NCI-H748 (cell line): ENCODE results near the gene TRUB1.
"Not testable (repeated sequence)": the region's sequence is repeated elsewhere in the genome, so short reads cannot be mapped to it uniquely, and the experiment has no call there.

ENCODE experiments used
- DNase-seq: peaks from one replicate; lab custom pipeline; 2025; ENCODE audit not compliant: unreplicated experiment; lab: John Stamatoyannopoulos, UW

The TRUB1 gene

DNA sequence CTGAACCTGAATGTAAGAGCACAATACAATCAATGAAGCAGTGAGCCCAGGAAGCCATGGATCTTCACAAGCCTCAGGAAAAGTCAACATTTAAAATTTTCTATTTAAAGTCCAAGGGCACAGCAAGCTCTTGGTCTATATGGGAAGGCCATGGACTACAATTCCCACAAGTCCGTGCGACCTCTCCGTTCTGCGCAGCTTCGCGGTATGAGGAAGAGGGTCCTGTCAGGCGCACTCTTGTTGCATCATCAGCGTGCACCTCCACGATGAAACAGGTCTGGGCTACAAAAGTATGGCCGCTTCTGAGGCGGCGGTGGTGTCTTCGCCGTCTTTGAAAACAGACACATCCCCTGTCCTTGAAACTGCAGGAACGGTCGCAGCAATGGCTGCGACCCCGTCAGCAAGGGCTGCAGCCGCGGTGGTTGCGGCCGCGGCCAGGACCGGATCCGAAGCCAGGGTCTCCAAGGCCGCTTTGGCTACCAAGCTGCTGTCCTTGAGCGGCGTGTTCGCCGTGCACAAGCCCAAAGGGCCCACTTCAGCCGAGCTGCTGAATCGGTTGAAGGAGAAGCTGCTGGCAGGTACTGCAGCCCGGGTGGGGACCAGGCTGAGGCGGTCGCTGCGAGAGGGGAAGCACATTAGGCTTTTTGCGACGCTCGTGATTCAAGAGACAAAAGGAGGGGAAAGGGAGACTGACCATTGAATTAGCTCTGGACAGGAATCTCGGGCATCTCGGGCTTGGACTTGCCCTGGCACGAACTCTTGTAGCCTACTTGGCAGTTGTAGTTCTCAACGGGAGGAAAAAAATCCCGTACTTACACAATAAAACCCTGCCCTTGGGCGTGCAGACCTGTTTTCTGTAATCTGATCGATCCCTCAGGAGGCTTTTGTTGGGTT is at the start of gene TRUB1:
TSS of gene TRUB1 (plus strand) at position 234 of the 894 bp plus-strand sequence. CDS start at position 293, 59 bp downstream.
- DNase-seq: peak; percentile 91

DNA sequence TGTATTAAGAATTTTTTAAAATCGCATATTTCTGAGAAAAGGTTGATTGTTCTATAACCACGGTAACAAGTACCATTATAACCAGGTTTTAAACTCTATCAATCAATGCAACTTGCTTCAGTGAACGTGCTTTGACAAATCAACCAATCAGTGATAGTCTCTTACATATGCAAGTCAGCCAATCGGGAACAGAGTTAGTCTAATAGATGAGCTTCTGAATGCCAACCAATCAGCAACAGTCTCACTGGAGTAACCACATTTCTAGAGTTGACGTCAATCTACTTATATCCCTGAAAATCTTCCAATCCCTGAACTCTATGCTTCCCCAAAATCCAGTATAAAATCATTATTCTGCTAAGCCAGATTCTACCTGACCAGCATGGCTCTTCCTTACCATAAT is 44.7 kb upstream of the TRUB1 start:
- DNase-seq: peak; percentile 62

DNA sequence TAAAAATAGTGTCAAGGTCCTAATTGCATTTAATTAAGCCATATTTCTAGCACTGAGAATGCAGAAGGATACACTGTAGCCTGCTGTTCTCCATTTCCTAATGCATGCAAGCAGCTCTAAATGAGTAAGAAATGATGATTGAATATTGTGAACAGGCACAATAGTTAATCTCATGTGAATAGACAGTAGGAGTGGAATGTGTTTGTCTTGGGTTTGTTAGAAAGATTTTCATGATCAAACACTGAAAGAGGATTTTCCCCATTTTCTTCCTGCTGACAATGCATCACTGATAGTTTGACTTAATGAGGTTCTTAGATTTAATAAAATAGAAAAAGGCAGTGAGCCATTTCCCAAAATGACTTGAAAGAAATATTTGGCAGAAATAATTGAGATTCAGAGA is 43.1 kb upstream of the TRUB1 start:
- no peak for DNase-seq

DNA sequence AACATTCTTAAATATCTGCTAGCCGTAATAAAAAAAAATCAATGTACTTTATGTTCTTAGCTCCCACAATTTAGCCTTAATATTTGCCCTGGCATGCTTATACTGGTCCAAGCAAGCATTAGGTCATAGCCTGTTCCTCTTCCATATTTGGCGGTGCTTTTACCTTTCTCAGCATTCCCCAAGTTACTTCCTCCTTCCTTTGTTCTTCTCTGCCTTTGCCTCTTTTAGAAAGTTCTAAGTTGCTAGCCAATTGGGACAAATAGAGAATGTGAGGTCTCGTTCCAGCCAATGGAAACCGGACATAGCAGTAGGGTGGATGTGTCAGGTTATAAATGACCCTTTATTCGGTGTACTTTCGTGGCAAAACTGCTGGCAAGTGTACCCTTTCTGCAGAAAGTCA is 41.0 kb upstream of the TRUB1 start:
- DNase-seq: not testable (repeated sequence)

DNA sequence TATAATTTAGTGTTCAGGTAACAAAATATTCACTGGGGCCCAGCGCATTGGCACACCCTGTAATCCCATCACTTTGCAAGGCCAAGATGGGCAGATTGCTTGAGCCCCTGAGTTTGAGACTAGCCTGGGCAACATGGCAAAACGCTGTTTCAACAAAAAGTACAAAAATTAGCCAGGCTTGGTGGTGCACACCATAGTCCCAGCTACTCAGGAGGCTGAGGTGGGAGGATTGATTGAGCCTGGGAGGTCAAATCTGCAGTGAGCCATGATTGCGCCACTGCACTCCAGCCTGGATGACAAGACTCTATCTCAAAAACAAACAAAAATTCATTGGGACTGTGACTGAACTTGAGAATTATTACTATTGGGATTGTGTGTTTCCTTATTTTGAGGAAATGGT is 40.4 kb upstream of the TRUB1 start:
- no peak for DNase-seq

DNA sequence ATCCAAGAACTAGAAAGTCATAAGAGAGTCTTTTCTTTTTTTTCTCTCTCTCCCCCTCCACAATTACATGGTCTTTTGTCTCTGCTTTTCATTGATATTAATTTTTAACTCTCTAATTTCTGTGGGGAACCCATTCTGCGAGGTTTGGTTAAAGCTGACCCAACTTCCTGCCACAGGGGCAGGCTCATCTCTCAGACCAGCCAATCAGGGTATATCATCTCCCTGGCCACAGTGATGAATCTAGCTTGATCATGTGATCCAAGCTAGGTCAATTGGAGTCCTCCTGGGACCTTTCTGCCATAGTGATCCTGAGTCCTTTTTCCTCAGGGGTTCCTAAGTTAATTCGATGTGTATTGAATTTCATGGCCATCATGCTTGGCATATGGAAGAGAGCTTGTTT is 38.0 kb upstream of the TRUB1 start:
- DNase-seq: no peak

DNA sequence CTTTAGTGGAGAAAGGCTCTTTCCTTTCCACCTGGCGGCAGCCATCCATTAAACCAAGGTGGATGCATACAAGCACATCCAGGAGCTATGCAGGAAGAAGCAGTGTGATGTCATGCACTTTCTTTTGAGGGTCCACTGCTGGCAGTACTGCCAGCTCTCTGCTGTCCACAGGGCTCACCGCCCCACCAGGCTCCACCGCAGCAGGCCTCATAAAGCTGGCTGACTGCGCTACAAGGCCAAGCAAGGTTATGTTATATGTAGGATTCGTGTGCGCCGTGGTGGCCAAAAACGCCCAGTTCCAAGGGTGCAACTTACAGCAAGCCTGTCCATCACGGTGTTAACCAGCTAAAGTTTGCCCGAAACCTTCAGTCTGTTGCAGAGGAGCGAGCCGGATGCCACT is 37.3 kb upstream of the TRUB1 start:
- no peak for DNase-seq

DNA sequence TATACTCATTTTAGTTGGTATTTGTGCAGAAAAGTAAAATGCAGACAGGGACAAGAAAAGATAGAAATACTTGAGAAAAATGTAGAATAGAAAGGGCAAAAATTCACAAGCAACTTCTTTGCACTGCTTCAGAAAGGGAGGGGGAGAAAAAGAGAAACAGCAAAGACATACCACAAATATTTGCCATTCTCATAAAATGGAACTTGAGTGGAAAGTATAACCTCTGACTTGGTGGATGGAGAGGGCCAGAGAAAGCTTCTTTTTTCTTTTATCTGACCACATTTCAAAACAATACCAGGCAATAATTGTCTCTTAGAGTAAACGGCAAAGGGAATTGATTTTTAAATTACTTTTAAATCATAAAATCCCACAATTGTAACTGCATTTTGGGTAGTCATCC is 35.8 kb upstream of the TRUB1 start:
- no peak for DNase-seq

DNA sequence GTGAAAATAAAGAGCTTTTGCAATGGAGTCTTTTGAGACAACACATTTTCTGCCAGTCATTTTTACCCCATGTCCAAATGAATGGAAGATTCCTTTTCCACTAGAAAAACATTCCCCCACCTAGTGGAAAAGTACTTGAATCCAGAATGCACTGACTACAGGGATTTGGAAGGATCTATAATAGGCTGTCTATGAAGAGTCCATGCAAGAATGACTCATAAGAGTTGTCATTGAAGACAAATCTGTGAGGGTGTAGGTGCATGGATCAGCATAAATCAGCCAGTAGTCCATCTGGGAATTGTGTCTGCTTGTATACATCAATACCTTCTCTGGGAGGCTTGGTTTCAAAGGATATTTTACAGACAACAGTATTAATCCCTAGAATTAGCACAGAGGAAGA is 32.5 kb upstream of the TRUB1 start:
- no peak for DNase-seq

DNA sequence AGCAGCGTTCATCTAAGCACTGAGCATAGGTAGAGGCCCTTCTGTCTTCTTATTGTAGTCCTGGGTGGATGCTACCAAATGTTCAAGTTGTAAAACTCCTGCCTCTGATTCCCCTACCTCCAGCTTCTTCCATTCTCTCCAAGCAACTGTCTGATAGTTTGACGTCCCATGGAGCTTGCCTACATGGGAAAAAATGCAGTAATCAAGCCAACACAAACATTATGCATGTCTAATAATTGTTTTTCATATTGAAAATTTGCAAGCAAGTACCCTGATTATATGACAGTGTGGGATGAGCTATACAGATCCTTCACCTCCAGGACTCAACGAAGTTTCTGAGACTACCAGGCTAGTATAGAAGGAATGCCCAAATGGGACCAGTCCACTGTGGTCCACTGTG is 31.0 kb upstream of the TRUB1 start:
- DNase-seq: no peak

DNA sequence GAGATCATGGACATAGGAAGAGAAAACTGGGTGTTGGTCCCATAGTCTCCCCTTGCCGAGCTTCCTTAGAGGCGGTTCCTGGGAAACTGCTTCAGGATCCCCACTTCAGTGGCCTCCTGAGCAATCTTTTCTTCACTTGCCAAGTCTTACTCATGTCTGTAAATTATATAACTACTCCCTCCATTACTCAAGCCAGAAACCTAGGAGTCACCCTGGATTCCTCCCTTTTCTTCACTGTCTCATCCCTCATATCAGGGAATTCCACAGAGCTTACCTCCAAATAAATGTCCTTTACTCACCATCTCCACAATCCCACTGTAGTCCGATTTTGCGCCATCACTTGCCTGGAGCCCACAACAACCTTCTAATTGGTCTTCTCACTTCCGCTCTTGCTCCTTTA is 29.1 kb upstream of the TRUB1 start:
- DNase-seq: no peak

DNA sequence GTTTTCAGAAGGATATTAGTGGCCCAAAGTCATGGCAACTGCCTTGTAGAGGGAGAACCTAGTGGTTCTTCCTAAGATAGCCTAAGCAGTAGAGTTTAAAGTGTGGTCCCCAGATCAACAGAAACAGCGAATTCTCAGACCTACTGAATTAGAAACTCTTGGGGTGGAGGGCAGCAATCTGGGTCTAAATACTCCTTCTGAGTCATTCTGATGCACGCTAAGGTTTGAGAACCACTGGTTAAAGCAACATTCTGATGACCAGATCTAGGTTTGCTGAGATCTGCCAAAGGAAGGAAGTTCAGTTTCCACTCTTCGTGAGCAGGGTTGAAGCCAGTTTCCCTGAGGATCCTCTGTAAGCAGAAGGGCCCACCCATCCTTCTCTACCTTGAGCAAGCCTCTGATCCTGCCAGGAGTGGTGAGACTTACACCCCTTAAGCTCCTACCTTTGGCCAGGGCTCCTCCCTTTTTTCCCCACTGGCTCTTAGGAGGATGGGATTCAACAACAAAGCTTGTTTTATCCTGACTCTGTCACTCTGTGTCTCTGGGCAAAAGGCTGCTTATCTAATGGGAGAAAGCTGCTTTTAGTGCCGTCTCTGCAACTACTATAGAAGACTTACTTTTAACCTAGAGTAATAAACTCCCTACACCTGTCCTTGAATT is 26.8 kb upstream of the TRUB1 start:
- no peak for DNase-seq

DNA sequence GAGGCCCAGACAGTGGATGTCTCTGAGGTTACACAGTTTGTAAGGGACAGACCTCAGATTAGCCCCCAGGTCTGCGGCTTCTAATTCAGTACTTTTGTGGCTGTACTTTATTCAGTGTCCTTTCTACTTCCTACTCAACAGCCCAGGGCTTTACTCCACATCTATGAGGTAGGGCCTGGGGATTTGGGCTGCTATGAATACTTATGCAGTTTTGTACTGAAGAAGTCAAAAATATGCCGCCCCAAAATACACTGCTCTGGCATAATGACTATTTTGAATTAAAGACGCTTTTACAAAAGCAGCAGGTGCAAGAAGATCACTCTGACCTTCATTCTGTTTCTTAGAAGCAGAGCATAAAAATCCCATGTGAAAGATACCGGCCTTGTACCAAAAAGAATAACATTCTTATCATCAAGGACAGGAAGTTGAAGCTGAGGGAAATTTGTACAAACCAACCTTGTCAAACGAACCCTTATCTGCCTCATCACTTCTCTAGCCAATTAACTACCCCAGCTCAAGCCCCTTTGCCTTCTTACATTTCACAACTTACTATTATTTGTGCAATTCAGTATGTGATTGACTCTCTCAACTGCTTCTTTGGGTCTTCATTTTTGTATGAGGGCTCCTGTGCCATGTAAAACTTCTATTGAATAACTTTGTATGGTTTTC is 26.1 kb upstream of the TRUB1 start:
- DNase-seq: no peak

DNA sequence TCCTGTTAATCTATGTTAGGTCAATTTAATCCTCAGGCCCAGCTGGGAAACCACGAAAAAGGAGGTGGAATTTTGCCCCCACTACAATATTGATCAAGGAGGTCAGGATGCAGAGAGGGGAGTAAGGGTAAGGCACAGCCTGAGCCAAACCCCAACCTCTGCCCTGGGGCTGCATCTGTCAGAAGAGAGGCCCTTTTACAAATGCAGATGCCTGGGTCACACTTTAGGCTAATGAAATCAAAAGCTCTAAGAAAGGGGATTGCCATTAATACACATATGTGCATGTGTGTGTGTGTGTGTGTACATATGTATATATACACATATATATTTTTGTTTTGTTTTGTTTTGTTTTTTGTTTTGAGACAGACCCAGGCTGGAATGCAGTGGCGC is 25.5 kb upstream of the TRUB1 start:
- DNase-seq: no peak

DNA sequence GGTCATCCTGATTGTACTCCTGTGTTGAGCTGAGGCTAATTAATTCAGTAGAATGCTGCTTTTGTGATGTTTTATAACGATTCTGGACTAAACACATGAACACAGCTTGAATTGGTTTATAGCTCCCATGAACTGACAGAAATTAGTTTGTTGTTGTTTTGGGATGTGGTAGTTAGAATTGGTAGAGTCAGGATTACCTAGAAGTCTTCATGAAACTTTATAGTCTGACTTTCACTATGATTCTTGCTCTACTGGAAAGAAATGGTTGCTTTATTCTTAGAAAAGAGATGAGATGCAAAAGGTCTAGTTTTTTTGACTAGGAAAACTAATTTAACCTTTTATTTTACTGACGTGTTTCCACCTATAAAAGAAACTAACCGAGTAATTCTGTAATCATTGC is 23.4 kb upstream of the TRUB1 start:
- DNase-seq: no peak

DNA sequence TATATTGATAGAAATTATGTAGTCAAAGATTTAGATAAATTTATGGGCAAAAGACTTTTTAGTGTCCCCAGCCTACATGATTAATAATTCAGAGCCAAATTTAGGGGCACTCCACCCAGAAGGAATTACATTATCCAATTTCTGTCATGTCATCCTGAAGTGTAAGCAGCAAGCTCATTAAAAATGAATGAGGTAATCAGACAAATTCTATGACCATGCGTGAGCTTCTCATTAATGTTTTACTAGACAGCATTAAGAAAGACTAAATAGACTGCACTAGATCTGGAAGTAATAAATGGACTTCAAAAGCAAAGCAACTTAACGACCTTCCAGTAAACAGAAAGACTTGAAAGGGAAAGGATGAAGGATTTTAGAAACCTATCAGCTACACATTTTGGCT is 22.7 kb upstream of the TRUB1 start:
- no peak for DNase-seq

DNA sequence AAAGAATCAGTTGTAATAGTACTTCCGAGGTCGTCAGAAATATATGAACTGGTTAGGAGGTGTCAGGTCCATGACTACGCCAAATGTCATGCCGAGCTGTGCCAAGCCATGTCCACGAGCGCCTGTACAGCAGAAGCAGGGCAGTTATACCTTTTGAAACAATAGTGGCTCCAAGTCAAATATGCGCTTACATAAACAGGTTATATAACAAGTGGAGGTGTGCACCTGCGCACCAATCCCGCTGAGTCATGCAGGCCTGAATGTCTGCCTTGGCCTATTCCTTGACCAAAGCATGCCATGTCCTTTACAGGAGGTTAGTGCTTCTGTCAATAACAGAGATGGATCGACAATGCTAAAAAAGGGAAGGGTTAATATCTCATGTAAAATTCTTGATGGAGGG is 21.3 kb upstream of the TRUB1 start:
- no peak for DNase-seq

DNA sequence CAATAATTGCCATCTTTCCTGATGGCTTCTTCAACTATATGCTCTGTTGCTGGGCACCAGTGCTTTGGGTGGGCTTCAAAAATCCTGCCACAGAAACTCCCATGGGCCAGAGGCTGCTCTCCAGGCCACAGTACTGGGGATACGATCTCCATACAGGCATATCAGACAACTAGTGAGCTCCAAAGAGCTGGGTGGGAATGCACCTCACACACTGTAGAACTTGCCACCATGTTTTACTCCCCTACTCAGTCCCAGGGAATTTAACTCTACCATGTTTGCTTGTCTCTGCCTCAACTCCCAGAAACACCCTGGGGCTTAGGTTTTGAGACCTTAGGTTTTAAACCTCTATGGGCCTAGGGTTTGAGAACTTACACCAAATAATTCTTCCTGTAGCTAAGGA is 20.5 kb upstream of the TRUB1 start:
- no peak for DNase-seq

DNA sequence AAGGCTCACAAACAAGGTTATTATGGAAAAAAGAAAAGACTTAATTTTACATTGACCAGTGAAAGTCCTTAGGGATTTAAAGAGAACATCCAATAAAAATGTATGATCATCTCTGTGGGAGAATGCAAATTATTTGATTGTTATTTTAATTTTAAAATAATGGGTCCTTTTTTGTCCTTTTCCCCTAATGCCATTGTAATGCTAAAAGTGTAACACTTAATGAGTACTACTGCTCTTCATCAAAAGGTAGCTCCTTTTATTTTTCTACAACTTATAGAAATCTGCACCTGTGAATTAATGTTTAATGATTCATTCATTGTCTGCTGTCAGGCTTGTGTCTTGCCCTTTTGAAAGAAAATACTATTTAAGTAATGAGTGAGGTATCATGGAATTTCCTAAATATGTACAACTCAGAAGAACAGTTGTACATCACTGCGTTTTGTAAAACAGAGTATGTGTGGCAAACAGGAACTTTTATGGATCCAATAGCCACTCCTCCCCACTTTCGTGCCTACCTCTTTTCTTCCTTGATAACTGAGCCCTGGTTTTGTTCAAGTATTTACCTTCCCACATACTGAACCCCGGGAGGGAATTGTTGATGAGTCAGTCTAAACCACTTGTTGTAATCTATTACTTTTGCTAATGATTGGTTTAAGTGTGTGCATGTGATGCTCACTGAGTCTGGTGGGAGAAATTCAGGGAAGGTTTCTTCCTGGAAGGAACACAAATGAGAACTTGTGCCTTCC is 19.9 kb upstream of the TRUB1 start:
- peak; percentile 18 for DNase-seq

DNA sequence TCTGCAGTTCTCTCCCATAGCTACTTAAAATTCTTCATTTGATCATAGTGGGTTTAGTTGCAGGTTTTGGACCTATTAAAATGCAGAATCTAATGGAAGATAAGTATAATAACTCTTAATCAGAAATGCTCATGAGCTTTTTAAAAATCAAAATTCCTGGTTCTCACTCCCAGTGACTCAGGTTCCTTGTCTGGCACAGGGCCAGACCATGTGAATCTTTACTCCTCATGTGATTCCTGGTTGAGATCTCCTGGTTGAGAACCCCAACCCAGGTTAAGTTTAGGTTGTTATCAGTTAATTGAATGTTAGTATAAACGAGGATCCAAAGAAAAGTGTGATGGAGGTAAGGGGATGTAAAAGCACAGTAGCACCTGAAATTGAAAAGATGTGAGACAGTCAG is 17.5 kb upstream of the TRUB1 start:
- no peak for DNase-seq

DNA sequence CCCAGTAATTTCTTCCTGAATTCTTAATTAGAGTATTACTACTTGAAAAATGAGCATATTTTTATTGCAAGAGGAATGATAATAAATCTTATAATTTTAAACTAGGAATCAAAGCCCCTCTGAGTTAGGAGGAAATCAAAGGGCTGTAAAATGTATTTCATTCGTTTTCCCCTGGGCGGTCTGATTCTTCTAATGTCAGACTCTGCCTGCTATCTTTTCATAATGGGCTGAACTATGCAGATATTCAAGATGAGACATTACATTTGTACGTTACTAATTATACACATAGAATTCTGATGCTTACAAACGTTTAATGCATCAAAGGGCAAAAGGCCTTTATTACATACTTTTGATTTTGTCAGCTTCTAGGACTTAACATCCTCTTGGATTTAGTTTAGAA is 16.0 kb upstream of the TRUB1 start:
- no peak for DNase-seq
